GM18909 (cell line): Measurements from ENCODE around the gene NUAK2.
"Not testable (repeated sequence)": the region's sequence is repeated elsewhere in the genome, so short reads cannot be mapped to it uniquely, and the experiment has no call there.

Experiments used
- ATAC-seq: cut with Tn5 transposase; IDR thresholded peaks from one replicate; pipeline ENCODE4 v1.9.1; 2021; ENCODE audit warnings: mild to moderate bottlenecking; ENCODE audit not compliant: unreplicated experiment, poor library complexity

NUAK2 gene

DNA sequence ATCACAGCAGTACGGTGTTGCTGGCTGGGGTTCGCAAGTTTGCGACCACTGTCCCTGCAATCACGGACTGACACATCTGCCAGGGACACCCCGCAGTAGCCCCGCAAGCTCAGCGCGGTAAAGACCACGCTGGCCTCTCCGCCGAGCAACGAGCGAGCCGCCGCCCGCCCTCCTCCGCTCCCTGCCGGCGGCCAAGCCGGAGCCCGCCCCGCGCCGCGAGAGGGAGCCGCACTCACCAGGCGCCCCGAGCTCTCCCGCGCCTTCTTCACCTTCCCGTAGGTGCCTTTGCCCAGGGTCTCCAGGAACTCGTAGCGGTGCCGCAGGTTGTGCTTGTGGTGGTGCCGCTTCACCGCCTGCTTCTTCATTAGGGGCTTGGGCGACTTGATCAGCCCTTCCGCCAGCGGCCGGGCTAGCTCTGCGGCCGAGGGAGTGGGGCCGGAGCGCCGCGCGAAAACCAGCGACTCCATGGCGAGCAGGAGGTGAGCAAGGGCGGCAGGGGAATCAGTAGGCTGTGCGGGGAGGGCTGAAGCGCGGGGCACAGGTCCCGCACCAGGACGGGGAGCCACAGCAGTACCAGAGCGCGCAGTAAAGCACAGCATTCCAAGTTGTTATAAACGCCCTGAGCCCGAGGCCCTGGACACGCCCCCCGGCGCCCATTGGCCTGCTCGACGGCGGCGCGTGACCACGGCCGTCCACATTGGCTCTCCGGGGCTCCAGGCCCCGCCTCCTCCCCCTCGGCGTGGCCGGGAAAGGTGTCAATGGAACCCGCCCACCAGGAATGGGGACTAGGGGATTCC is at the start of gene NUAK2:
NUAK2 (minus strand) TSS at position 584 of the 797 bp plus-strand sequence; CDS start at position 467, 117 bp downstream.
- no peak for ATAC-seq

DNA sequence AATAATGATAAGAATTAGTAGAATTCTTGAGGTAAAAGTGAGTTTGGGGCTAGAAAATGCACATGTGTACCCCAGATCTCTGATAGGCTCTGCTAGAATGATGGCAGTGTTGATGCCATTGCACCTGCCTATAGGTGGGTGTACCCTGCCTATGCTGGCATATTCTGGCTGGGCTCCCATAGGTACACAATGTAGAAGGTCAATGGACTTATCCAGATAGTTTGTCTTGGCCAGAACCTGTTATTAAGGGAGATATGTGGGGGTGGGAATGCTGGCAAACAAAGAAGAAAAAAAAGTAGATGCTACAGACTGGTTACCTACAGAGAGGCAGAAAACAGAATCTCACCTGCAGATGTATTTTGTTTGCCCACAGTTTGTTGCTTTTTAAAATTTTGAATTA is 49.2 kb upstream of the NUAK2 start:
- ATAC-seq = no peak

GRCh38 chr1:205369701-205370123 is 48.2 kb upstream of the NUAK2 start:
- no peak for ATAC-seq

DNA sequence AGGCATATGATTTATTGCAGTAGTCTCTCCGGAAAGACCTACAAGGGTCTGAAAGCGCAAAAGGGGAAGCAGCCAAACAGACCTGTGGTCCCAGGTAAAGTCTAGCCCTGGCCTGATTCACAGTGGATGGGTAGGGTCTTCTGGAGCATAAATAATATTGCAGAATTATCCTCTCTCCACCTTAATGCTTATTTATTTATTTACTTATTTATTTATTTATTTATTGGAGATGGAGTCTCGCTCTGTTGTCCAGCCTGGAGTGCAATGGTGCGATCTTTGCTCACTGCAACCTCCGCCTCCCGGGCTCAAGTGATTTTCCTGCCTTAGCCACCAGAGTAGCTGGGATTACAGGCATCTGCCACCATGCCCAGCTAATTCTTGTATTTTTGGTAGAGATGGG is 46.9 kb upstream of the NUAK2 start:
- ATAC-seq = no peak

DNA sequence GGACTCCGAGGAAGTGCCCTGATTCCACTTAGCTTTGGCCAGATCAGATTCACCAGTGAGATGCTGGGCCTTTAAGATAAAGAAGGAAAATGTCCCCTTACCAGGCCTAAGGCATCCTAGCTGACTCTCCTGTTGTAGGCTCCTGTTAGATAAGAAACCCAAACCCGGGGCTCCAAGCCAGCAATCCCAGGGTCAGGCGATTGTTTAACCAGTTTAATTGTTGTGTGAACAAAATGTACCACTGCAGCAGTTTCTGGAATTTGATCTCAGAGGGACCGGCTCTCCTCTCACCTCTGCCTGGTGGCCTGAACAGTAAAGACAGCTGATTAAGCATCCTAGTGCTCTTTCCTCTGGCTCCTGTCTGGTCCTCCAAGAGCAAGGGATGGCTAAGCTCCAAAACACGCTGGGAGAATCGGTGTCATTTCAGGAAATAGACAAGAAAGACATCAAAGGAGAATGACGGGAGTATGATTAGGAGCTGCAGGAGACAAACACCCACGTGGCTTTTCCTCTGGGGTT is 44.5 kb upstream of the NUAK2 start:
- ATAC-seq = no peak

DNA sequence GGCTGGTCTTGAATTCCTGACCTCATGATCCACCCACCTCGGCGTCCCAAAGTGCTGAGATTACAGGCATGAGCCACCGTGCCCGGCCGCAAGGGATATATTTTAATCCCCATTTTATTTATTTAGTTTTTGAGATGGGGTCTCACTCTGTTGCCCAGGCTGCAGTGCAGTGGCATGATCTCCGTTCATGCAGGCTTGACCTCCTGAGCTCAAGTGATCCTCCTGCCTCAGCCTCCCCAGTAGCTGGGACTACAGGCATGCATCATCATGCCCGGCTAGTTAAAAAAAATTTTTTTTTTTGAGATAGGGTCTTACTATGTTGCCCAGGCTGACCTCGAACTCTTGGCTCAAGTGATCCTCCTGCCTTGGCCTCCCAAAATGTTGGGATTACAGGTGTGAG is 43.5 kb upstream of the NUAK2 start:
- not testable (repeated sequence) for ATAC-seq

DNA sequence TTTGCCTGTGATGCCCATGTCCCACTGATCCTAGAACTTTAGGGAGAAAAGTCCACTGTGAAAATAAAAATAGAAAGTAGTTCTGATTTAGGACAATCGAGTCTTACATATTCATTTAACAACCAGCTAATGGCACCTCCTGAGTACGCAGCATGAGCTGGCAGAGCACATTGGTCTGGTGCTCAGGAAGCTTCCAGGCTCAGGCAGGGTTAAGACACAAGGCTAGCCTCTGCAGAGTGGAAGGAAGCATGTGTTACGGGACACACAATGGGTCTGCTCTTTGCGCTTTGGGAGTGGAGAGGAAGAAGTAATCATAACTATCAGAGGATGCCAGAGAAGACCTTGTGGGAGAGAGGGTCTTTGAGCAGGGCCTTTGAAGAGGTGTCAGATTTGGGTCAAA is 39.3 kb upstream of the NUAK2 start:
- no peak for ATAC-seq

- no peak for ATAC-seq
Measured at GRCh38 chr1:205359771-205360565, 38.4 kb upstream of the NUAK2 start.

DNA sequence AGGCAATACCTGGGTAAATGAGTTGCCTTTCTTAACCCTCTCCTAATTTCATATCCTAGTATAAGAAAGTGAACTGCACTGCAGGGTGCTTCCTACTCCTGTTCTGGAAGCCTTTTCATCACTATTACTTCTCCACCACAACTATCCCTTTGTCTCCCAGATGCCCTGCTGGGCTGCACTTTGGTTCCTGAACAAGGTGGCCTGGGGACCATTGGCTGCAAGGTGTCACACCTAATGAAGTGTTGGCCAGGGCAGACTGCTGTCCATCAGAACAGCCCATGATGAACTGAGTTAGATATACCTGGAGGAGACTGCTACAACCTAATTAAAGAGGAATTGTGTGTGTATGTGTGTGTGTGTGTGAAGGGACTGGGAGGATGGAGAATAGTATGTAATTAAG is 37.0 kb upstream of the NUAK2 start:
- ATAC-seq = no peak

- no peak for ATAC-seq
Measured at GRCh38 chr1:205357567-205357966, 36.0 kb upstream of the NUAK2 start.

DNA sequence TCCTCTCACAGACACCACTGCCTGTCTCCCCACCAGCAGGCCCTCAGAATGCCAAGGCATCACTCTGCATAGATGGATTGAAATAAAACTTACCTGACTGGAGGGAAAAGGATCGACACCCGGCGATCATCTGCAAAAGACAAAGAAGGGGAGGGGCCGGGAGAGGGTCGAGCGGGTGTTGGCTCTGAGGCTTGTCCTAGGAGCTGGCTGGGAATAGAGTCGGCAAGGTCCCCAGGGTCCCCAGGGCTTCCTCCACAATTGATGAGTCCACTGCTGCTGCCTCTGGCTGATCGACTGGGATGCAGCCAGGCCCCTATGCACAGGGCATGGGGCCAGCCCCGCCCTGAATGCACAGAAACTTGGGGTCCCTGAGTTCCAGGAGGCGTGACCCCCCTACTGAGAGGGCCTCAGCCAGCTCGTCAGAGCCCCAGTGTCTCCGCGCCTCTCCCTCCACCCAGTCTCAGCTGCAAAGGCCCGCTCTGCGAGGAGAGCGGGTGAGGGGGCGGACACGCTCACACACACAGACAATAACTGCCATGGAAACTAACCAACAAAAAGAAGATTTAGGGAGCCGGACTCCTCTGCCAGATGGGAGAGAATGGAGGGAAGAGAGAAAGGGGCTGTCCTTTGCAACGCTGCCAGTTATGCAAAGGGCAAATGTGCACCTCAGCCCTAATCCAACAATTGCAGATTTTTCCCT is 35.0 kb upstream of the NUAK2 start, which contains the start of gene KLHDC8A:
KLHDC8A (minus strand) TSS at position 483 of the 700 bp plus-strand sequence. CDS start 13,318 bp downstream, outside the sequence.
- ATAC-seq = no peak

GRCh38 chr1:205355075-205355453 is 33.5 kb upstream of the NUAK2 start:
- no peak for ATAC-seq

DNA sequence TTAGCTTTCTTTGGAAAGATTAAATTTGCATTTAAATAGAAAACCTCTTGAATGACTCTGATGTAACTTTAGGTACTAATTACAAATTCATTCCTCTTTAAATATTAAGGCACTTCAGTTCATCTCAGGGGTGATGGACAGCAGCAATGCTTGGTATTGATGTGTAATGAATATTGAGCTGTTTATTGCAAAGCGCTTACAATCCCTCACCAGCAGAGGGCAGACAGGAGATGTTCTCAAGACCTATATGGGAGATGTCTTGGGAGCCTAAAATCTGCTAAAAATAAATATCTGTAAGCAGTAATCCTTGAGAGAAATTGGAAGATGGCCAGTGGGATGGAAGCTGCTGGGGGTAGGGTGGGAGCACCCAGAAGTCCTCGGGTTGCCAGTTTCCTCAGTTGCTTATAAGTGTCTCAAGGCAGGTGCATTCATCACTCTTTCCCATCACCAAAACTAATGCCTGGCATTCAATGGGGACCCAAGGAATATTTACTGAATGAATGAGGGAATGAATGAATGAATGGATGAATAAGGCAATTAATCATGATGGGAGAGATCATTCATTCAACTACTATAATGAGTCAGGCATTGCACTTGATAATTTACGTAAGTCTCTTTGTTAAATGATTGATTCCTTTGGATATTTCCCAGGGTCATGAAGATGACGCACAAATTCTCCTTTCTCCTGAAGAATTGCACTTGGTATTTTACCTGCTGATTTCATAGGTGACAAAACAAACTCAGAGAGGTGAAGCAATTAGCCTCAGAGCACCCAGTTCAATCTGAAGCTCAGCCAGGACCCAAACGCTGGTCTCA is 32.9 kb upstream of the NUAK2 start:
- ATAC-seq = no peak

DNA sequence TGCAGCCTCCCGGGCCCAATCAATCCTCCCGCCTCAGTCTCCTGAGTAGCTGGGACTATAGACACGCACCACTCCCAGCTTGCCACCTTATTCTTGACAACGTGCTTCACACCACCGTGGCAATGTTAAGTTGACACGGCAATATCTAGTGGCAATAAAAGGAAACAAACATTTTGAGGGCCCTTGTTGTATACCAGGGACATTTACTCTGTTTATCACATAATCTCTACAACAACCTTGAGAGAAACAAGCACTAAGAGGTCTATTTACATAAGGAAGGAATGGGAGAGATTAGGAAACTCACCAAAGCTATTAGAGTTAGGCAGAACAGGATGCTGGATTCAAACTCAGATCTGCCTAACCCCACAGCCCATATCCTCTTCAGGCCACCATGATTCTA is 32.1 kb upstream of the NUAK2 start:
- no peak for ATAC-seq

DNA sequence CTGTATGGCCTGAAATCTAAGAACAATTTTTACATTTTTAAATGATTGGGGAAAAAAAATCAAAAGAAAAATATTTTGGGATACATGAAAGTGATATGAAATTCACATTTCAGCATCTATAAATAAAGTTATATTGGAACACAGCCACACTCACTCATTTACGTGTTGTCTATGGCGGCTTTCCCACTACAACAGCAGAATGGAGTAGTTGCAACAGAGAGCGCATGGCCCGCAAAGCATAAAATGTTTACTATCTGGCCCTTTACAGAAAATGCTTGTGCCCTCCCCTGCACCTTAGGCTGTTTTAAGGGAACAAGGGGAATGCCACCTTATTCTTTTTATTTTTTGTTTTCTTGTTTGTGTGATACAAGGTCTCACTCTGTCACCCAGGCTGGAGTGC is 31.6 kb upstream of the NUAK2 start:
- no peak for ATAC-seq

DNA sequence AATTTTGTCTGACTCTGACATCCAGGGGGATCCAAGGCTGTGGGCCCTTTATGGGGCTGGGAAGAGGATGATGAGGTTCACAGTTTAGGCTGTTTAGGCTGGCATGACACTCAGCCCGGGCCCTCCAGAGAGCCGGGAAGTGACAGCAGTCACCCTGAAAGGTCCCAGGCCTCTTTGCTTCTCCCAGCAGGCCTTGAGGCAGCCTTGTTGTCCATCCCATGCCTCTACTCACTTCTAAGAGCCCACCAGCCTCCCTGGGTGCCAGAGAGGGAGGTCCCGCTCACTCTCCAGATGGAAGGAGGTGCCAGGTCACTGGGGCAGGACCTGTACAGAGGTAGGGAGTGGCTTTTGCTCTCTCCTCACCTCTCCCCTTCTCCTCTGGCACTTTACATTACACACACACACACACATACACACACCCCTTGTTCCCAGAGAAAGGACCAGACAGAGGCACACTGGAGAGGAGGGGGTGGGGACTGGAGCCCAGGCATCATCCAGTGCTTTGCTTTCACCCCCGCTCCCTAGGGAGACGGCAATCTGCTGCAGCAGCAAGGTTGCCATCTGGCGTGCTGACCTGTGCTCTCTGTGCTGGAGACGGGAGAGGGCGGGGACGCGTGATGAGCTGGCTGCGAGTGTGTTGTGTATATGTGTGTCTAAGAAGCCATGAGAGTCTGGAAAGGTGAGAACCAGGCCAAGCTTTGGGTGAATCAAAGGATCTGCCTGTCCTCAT is 30.6 kb upstream of the NUAK2 start:
- no peak for ATAC-seq

DNA sequence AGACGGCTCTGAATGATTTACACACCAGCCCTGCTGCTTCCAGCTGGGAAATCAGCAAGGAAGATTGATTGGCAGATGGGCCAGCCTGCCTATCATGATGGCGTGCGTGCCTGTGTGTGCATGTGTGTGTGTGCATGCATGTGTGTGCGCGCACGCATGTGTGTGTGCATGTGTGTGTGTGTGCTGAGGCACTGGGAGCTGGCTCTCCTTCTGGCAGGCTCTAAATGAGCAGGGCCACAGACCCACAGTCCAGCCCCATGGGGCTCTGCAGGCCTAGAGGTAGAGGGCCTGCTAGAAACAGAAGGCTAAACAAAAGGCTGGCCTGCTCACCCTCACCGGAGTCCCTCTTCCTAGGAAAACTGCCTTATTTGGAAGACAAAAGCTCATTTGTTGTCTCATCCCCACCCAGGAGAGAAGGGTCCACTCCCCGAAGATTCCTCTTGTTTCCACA is 29.2 kb upstream of the NUAK2 start:
- no peak for ATAC-seq

GRCh38 chr1:205350124-205350523 is 28.6 kb upstream of the NUAK2 start:
- no peak for ATAC-seq
